GM19351 (cell line): Measurements from ENCODE around the gene SNX8.

Source experiments
- ATAC-seq: cut with Tn5 transposase; IDR thresholded peaks from one replicate; pipeline ENCODE4 v1.9.1; 2021; ENCODE audit warnings: mild to moderate bottlenecking, moderate library complexity; ENCODE audit not compliant: unreplicated experiment

SNX8 gene

GRCh38 chr7:2266911-2267310, 47.3 kb downstream of the SNX8 start:
- ATAC-seq, result no peak

- ATAC-seq, result no peak
Observed at GRCh38 chr7:2264158-2264557, 50.1 kb downstream of the SNX8 start.

- no peak for ATAC-seq
Observed at GRCh38 chr7:2263176-2263575, 51.1 kb downstream of the SNX8 start.

- ATAC-seq, result no peak
Observed at GRCh38 chr7:2261611-2262010, 52.6 kb downstream of the SNX8 start.

GRCh38 chr7:2260820-2261219, 53.4 kb downstream of the SNX8 start:
- ATAC-seq, result no peak

GRCh38 chr7:2259480-2259879, 54.8 kb downstream of the SNX8 start:
- ATAC-seq, result peak; percentile 6

- ATAC-seq, result peak; percentile 85
Observed at GRCh38 chr7:2258661-2259365, 55.4 kb downstream of the SNX8 start.

- ATAC-seq, result no peak
Observed at GRCh38 chr7:2257651-2258050, 56.6 kb downstream of the SNX8 start.

GRCh38 chr7:2257046-2257551, 57.1 kb downstream of the SNX8 start:
- no peak for ATAC-seq

GRCh38 chr7:2256306-2257045, 57.8 kb downstream of the SNX8 start:
- ATAC-seq, result no peak

GRCh38 chr7:2255145-2256139, 58.8 kb downstream of the SNX8 start:
- no peak for ATAC-seq

GRCh38 chr7:2254429-2255144, 59.7 kb downstream of the SNX8 start:
- ATAC-seq, result no peak

GRCh38 chr7:2253525-2254244, 60.6 kb downstream of the SNX8 start:
- ATAC-seq, result no peak

- no peak for ATAC-seq
Observed at GRCh38 chr7:2253021-2253420, 61.2 kb downstream of the SNX8 start.

- no peak for ATAC-seq
Observed at GRCh38 chr7:2251841-2252771, 62.1 kb downstream of the SNX8 start.

- no peak for ATAC-seq
Observed at GRCh38 chr7:2251381-2251780, 62.9 kb downstream of the SNX8 start.

GRCh38 chr7:2249744-2250323, 64.4 kb downstream of the SNX8 start:
- no peak for ATAC-seq

- peak; percentile 51 for ATAC-seq
Observed at GRCh38 chr7:2248984-2249694, 65.1 kb downstream of the SNX8 start.
